Measurements from ENCODE around the gene VCL.
A peak's percentile ranks its signal among the peaks of the same experiment; 100 is the strongest.
"Not testable (repeated sequence)": the region's sequence is repeated elsewhere in the genome, so short reads cannot be mapped to it uniquely, and the experiment has no call there.

Gene VCL

DNA sequence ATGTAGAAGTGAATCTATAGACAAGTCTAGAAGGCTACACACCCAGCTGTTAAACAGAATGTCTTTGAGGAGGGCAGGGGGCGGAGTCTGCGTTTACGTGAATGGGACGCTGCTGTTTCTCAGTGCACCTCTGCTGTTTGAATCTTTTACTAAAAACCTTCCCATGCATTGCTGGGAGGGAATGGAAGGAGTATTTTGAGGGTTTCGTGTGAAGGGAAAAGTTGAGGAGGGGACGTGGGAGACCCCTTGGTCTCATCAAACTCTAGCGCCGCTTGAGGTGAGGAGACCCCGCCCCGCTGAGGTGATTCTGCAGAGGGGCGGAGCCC is 492 bp upstream of the VCL start:
- TF ChIP-seq, protein P1, sequence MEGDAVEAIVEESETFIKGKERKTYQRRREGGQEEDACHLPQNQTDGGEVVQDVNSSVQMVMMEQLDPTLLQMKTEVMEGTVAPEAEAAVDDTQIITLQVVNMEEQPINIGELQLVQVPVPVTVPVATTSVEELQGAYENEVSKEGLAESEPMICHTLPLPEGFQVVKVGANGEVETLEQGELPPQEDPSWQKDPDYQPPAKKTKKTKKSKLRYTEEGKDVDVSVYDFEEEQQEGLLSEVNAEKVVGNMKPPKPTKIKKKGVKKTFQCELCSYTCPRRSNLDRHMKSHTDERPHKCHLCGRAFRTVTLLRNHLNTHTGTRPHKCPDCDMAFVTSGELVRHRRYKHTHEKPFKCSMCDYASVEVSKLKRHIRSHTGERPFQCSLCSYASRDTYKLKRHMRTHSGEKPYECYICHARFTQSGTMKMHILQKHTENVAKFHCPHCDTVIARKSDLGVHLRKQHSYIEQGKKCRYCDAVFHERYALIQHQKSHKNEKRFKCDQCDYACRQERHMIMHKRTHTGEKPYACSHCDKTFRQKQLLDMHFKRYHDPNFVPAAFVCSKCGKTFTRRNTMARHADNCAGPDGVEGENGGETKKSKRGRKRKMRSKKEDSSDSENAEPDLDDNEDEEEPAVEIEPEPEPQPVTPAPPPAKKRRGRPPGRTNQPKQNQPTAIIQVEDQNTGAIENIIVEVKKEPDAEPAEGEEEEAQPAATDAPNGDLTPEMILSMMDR (conservative IDR thresholded peaks at IDR 0.05; ENCODE audit: control insufficient read depth, insufficient read depth, low read depth, low read length) = no peak
- no peak for DNase-seq (ENCODE audit: low read depth)
- H3K4me3 ChIP-seq (ENCODE audit: control insufficient read depth, low read depth, low read length) = peak overlapping the region; percentile 59

DNA sequence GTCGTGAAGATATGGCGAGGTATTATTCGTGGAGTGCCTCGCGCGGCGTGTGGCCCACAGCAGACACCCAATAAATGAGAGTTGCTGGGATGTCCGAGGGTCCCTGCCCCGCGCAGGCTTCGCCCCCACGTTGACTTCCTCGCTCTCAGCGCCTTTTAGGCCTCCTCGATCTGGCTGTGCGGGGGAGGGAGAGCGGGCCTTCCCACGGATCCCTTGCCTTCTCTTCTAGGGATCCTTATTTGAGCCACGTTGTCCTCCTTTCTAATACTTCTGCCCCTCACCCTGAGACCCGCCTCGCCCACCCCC is 660 bp downstream of the VCL start:
- peak overlapping the region; percentile 97 for H3K4me3 ChIP-seq (ENCODE audit: control insufficient read depth, low read depth, low read length)
- DNase-seq (ENCODE audit: low read depth) = no peak
- TF ChIP-seq, protein P1 (conservative IDR thresholded peaks at IDR 0.05; ENCODE audit: control insufficient read depth, insufficient read depth, low read depth, low read length) = no peak

- peak overlapping the region; percentile 97 for H3K4me3 ChIP-seq (ENCODE audit: control insufficient read depth, low read depth, low read length)
- peak; percentile 93 for DNase-seq (ENCODE audit: low read depth)
- TF ChIP-seq, protein P1 (conservative IDR thresholded peaks at IDR 0.05; ENCODE audit: control insufficient read depth, insufficient read depth, low read depth, low read length) = peak; percentile 56
Observed at GRCh38 chr10:73998929-73999691, 1.2 kb downstream of the VCL start.

GRCh38 chr10:73999703-74000102 is 1.8 kb downstream of the VCL start:
- peak overlapping the region; percentile 97 for H3K4me3 ChIP-seq (ENCODE audit: control insufficient read depth, low read depth, low read length)
- TF ChIP-seq, protein P1 (conservative IDR thresholded peaks at IDR 0.05; ENCODE audit: control insufficient read depth, insufficient read depth, low read depth, low read length) = no peak
- DNase-seq (ENCODE audit: low read depth) = peak; percentile 46

GRCh38 chr10:74000244-74000643 is 2.3 kb downstream of the VCL start:
- peak overlapping the region; percentile 97 for H3K4me3 ChIP-seq (ENCODE audit: control insufficient read depth, low read depth, low read length)
- not testable (repeated sequence) for DNase-seq (ENCODE audit: low read depth)

GRCh38 chr10:74000892-74001669 is 3.2 kb downstream of the VCL start:
- TF ChIP-seq, protein P1 (conservative IDR thresholded peaks at IDR 0.05; ENCODE audit: control insufficient read depth, insufficient read depth, low read depth, low read length) = no peak
- DNase-seq (ENCODE audit: low read depth) = no peak
- no peak overlapping the region for H3K4me3 ChIP-seq (ENCODE audit: control insufficient read depth, low read depth, low read length)

- TF ChIP-seq, protein P1 (conservative IDR thresholded peaks at IDR 0.05; ENCODE audit: control insufficient read depth, insufficient read depth, low read depth, low read length) = no peak
- DNase-seq (ENCODE audit: low read depth) = no peak
- H3K4me3 ChIP-seq (ENCODE audit: control insufficient read depth, low read depth, low read length) = no peak overlapping the region
Observed at GRCh38 chr10:74006269-74006668, 8.4 kb downstream of the VCL start.
